ENCODE measurements around the gene TMEM263. TPM values are rescaled to one million over a fixed set of nuclear protein-coding genes. Genes with fewer than 3 reads are reported as not detected.

TMEM263 gene
- total RNA-seq, 4 donors from 2014 or later, result 14.2 to 30.5 (median 28.1) TPM

- Histone ChIP-seq H3K27me3 (no peaks in the 10 kb centered on the region), H3K36me3 (peaks cover 0 to 11% (median 0%) of the 10 kb centered on the region in 3 donors), H3K9me3 (no peaks in the 10 kb centered on the region), H3K4me3 (no peak overlapping the region), H3K4me1 (peaks cover 0 to 33% (median 0%) of the 10 kb centered on the region in 4 donors), H3K27ac (no peak overlapping the region)
- TF ChIP-seq CTCF (IDR thresholded peaks at IDR 0.05) (no peak), POLR2A (IDR thresholded peaks at IDR 0.05) (no peak)
- DNase-seq, result no peak
Measured at GRCh38 chr12:106981788-106982187, 26.1 kb downstream of the TMEM263 start.

- peaks cover 0 to 11% (median 0%) of the 10 kb centered on the region in 3 donors for H3K36me3 ChIP-seq
- no peaks in the 10 kb centered on the region for H3K27me3 ChIP-seq
- DNase-seq, result no peak
- no peak for TF ChIP-seq POLR2A (IDR thresholded peaks at IDR 0.05)
- no peak for TF ChIP-seq CTCF (IDR thresholded peaks at IDR 0.05)
- H3K9me3 ChIP-seq, result no peaks in the 10 kb centered on the region
- peaks cover 0 to 29% (median 0%) of the 10 kb centered on the region in 4 donors for H3K4me1 ChIP-seq
- H3K4me3 ChIP-seq, result no peak overlapping the region
- no peak overlapping the region for H3K27ac ChIP-seq
Measured at GRCh38 chr12:106982229-106982628, 26.5 kb downstream of the TMEM263 start.

- no peaks in the 10 kb centered on the region for H3K27me3 ChIP-seq
- no peak for DNase-seq
- H3K27ac ChIP-seq, result no peak overlapping the region
- H3K4me1 ChIP-seq, result peaks cover 0 to 22% (median 0%) of the 10 kb centered on the region in 4 donors
- no peak overlapping the region for H3K4me3 ChIP-seq
- peaks cover 0 to 11% (median 0%) of the 10 kb centered on the region in 3 donors for H3K36me3 ChIP-seq
- no peak for TF ChIP-seq CTCF (IDR thresholded peaks at IDR 0.05)
- TF ChIP-seq POLR2A (IDR thresholded peaks at IDR 0.05), result no peak
- H3K9me3 ChIP-seq, result no peaks in the 10 kb centered on the region
Measured at GRCh38 chr12:106984588-106985137, 29.0 kb downstream of the TMEM263 start.

- no peaks in the 10 kb centered on the region for H3K9me3 ChIP-seq
- peaks cover 0 to 22% (median 0%) of the 10 kb centered on the region in 4 donors for H3K4me1 ChIP-seq
- no peak overlapping the region for H3K4me3 ChIP-seq
Measured at GRCh38 chr12:106985479-106985878, 29.8 kb downstream of the TMEM263 start.

GRCh38 chr12:106986135-106986534 is 30.4 kb downstream of the TMEM263 start:
- Histone ChIP-seq H3K36me3 (peaks cover 0 to 11% (median 0%) of the 10 kb centered on the region in 3 donors), H3K27ac (peak overlapping the region in 2 of 4 donors; percentile 69 to 91), H3K4me3 (peak overlapping the region; percentile 54 to 91 (median 76)), H3K4me1 (peaks cover 0 to 22% (median 0%) of the 10 kb centered on the region in 4 donors), H3K27me3 (no peaks in the 10 kb centered on the region), H3K9me3 (no peaks in the 10 kb centered on the region)
- TF ChIP-seq POLR2A (IDR thresholded peaks at IDR 0.05), result no peak
- no peak for TF ChIP-seq CTCF (IDR thresholded peaks at IDR 0.05)
- no peak for DNase-seq

More at GRCh38 chr12:106985479-106985878, 29.8 kb downstream of the TMEM263 start:
- no peaks in the 10 kb centered on the region for H3K27me3 ChIP-seq
- DNase-seq, result no peak
- H3K27ac ChIP-seq, result no peak overlapping the region
- TF ChIP-seq CTCF (IDR thresholded peaks at IDR 0.05) (no peak), POLR2A (IDR thresholded peaks at IDR 0.05) (no peak)
- peaks cover 0 to 11% (median 0%) of the 10 kb centered on the region in 3 donors for H3K36me3 ChIP-seq

Data from Peyer's patch (tissue), 4 donors.